TTC549 (cell line): Measurements from ENCODE around the gene B3GALT5.

Experiments
- FAIRE-seq: peaks from 2 replicates; lab custom pipeline; 2012; peaks lifted over from hg19 to GRCh38; lab: Jason Lieb, UNC

B3GALT5 gene

DNA sequence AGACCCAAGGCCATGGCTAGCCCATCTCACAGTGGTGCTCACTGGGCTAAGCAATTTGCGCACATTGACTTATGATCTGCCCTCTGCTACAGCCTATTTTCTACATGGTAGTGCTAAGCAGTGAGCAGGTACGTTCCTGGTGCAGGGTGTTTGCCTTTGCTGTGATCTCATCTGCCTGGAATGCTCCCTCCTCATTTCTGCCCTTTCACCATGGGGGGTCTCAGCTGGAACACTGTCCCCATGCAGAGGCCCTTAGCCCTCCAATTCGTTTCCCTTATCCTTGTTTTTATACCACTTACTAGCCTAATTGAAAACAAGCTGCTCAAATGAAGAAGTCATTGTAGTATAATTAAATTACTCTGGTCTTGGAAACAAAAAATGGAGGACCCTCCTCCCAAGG lies 2.0 kb upstream of the B3GALT5 start:
- no peak for FAIRE-seq

GRCh38 chr21:39611551-39612190 lies 1.1 kb upstream of the B3GALT5 start:
- FAIRE-seq = no peak

- no peak for FAIRE-seq
These were observed 548 bp downstream of the B3GALT5 start for GRCh38 chr21:39613041-39613934.

- no peak for FAIRE-seq
These were observed 3.6 kb downstream of the B3GALT5 start for GRCh38 chr21:39616211-39616772.

DNA sequence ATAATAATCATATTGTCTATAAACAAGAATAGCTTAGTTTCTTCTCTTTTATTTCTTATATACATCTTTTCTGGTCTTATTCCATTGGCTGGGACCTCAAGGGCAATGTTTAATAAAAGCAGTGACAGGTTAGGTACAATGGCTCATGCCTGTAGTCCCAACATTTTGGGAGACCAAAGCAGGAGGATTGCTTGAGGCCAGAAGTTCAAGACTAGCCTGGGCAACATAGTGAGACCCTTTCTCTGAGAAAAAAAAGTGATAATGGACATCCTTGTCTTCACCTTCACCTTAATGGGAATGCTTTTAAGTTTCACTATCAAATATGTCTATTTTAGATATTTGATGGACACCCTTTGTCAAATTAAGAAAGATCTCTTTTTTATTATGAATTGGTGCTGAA lies 8.1 kb downstream of the B3GALT5 start:
- FAIRE-seq = no peak

DNA sequence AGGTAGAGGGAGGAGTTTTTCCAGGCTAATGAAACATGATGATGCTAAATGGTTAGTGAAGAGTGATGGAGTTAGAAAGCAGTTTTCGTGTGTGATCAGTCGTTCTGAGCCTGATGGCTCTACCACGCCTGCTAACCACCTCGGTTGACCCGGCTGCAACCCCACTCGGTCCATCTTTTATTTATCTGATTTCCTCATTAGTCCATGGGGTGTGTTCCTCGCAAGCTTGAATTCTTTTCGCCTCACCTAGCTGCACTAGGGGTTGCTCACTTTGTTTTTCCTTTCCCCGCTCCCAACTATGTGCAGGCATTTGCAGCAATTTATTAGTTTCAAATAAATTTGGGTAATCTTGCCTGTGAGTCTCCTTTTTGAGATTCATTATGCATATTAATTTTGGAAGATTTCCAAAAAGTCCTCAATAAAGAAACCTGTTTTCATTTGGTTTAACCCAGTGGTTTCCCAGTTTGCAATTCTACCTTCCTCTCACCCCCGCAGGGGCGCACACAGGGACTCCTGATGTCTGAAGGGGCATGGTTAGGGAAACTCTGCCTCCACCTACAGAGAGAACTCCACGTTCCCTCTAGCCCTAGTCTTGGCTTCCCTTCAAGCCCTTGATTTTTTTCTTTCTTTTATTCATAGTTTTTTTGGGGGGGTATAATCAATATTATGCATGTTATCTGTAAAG lies 12.6 kb downstream of the B3GALT5 start:
- FAIRE-seq = no peak

- FAIRE-seq = no peak
These were observed 15.6 kb downstream of the B3GALT5 start for GRCh38 chr21:39628385-39628784.

DNA sequence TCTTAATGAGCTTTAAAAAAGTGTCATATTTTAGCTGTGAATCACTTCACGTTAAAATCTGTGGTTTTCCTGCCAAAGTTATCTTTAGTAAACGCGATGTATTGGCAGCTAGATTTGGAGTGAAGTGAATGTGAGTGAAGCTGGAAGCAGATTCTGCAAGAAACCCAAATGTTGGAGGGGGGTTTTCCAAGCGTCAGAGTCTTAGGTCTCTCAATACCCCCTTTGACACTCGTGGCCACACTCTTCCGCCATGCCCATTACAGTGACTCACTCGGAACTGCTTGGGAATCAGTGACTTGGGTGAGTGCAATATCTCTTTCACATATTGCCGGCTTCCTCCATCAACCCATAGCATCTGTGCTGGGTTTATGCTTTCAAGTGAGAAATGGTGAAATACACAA lies 17.5 kb downstream of the B3GALT5 start:
- no peak for FAIRE-seq

- FAIRE-seq = no peak
These were observed 18.1 kb downstream of the B3GALT5 start for GRCh38 chr21:39630827-39631226.

DNA sequence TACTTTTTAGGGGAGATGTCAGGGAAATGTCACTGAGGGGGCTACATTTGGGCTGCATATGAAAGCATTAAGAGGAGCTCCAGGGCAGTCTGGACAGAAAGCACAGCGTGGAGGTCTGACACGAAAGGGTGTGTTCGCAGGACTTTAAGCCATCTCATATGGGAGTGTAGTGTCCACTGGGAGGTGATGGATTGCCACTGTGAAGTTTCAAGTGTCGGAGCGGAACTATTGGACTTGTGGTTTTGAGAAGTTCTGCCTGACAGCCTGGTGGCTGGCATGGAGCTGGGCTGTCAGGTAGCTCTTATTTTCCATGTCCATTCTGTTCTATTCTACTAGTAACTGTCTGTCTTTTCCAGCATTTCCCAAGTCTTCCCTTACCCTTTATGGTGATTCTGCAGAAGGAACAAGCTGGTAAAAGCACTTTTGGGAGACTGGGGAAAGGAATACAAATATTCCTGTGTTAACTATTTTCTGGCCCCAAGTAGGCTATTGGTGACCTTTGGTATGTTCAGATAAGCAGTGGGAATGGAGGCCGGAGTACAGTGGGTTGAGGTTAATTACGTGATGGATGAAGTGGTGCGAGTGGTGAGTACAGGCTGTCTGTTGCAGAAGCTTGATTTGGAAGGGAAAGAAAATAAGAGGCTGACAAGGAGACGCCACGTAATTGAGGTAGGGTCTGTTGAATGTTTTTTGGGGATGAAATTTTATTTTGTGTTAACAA lies 19.3 kb downstream of the B3GALT5 start:
- FAIRE-seq = no peak

DNA sequence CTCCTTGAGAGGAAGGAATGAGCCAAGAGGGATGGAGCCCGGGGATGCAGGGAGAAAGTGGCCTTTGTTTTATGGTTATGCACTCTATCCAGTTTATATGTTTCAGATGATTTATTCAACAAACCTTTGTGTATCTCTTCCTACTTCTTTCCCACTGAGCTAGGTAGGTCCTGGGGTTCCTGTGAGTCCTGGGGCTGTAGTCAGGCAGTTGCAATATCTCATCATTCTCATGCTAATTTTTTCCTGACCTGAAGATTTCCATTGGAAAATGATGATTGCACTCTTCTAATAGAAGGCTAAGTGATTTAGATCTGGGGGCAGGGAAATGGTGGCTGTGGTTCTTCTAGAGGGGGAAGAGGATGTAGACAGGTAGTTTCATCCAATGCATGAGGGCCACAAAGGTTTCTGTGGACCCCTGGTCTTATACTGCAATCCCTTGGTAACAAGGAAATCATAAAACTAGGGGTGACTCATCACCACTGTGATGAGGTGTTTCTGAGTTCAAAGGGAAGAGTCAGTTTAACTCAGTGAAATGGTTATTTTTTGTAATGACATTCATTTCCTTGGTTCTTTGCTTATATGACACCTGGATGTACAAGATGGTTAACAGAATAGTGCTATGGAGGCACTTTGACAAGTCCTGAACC lies 20.2 kb downstream of the B3GALT5 start:
- no peak for FAIRE-seq

GRCh38 chr21:39633770-39634181 lies 21.0 kb downstream of the B3GALT5 start:
- no peak for FAIRE-seq

DNA sequence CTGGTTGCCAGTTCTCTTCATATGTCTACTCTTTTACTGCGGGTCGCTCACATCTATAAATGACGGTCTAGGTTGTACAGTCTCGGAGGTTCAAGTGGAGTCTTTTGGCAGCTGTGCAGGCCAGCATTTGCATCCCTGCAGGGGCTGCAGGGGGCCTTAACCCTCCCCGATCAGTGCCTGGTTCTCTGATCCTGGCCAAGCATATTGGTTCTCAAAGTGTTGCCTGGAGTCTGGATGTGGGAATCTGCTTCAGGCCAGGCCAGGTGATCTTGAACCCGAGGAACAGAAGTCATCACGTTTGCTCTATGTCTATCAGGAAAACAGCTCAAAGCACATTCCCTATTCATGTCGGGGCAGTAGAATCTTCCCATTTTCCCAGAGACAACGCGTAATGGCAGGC lies 21.8 kb downstream of the B3GALT5 start:
- FAIRE-seq = no peak

- FAIRE-seq = no peak
These were observed 24.6 kb downstream of the B3GALT5 start for GRCh38 chr21:39637197-39637970.

DNA sequence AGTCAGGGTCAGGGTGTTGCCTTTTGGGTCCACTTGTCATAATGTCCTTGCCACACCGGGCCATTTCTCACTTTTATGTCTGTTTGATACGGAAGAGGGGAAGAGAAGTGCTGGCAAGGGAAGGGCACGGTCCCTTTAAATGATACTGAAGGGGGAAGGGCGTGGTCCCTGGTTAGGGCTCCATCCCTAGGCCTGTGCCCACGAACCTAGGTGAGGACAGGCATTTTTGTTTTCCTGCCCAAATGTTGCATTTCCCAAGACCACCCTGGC lies 25.2 kb downstream of the B3GALT5 start:
- no peak for FAIRE-seq

DNA sequence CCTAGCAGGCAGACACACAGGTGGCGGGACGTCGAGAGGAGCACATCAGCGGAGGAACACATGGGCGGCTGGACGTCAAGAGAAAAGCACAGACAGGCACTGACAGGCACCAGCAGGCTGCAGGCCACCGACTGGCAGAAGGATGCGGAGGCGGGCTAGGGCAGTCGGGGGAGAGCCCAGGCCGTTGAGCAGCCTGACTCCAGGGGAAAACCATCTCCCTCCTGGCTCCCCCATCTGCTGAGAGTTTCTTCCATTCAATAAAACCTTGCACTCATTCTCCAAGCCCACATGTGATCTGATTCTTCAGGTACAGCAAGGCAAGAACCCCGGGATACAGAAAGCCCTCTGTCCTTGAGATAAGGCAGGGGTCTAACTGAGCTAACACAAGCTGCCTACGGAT lies 25.5 kb downstream of the B3GALT5 start:
- no peak for FAIRE-seq

DNA sequence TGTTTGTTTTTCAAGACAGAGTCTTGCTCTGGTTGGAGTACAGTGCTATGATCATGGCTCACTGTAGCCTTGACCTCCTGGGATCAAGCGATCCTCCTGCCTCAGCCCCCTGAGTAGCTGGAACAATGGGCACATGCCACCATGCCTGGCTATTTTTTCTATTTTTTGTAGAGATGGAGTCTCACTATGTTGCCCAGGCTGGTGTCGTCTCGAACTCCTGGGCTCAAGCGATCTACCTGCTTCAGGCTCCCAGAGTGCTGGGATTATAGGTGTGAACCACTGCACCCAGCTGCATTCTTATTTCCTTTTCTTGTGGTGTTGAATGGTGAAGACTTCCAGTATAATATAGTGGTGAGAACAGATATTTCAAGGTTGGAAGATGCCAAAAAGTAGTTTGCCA lies 28.0 kb downstream of the B3GALT5 start:
- FAIRE-seq = no peak

GRCh38 chr21:39641827-39642450 lies 29.2 kb downstream of the B3GALT5 start:
- no peak for FAIRE-seq

GRCh38 chr21:39644062-39644560 lies 31.4 kb downstream of the B3GALT5 start:
- no peak for FAIRE-seq

- FAIRE-seq = no peak
These were observed 32.6 kb downstream of the B3GALT5 start for GRCh38 chr21:39645331-39645730.
